Measurements from ENCODE around the gene MYCBP2. TPM values are rescaled to one million over a fixed set of nuclear protein-coding genes. Genes with fewer than 3 reads are reported as not detected.

MYCBP2 gene
- total RNA-seq, 6 experiments from 2014 or later: 52.7 to 66.3 (median 54.9) TPM

GRCh38 chr13:77373502-77373901 is 46.6 kb upstream of the MYCBP2 start:
- no peaks in the 10 kb centered on the region for H3K9me3 Mint-ChIP-seq
- no peak overlapping the region for H3K4me3 Mint-ChIP-seq
- TF ChIP-seq CTCF (IDR thresholded peaks at IDR 0.05): no peak
- no peaks in the 10 kb centered on the region for H3K36me3 Mint-ChIP-seq (ENCODE audit: low read depth)
- no peak for DNase-seq
- H3K4me1 Mint-ChIP-seq (ENCODE audit: low read depth): peaks cover 6% of the 10 kb centered on the region; the same call in 1 of the 2 replicates
- H3K27me3 Mint-ChIP-seq (ENCODE audit: insufficient read depth): peaks cover 2% of the 10 kb centered on the region; the same call in 1 of the 2 replicates
- no peak overlapping the region for H3K27ac Mint-ChIP-seq

- Mint-ChIP-seq H3K27me3 (ENCODE audit: insufficient read depth) (peaks cover 3% of the 10 kb centered on the region; the same call in 1 of the 2 replicates), H3K4me1 (ENCODE audit: low read depth) (peaks cover 6% of the 10 kb centered on the region; the same call in 1 of the 2 replicates), H3K4me3 (no peak overlapping the region), H3K9me3 (no peaks in the 10 kb centered on the region), H3K36me3 (ENCODE audit: low read depth) (no peaks in the 10 kb centered on the region), H3K27ac (no peak overlapping the region)
- DNase-seq: no peak
- TF ChIP-seq CTCF (IDR thresholded peaks at IDR 0.05): no peak
Observed at GRCh38 chr13:77372275-77372674, 45.4 kb upstream of the MYCBP2 start.

GRCh38 chr13:77370888-77371287 is 44.0 kb upstream of the MYCBP2 start:
- Mint-ChIP-seq H3K4me1 (ENCODE audit: low read depth) (peaks cover 6% of the 10 kb centered on the region; the same call in 1 of the 2 replicates), H3K4me3 (no peak overlapping the region), H3K27me3 (ENCODE audit: insufficient read depth) (peaks cover 5% of the 10 kb centered on the region), H3K9me3 (no peaks in the 10 kb centered on the region), H3K36me3 (ENCODE audit: low read depth) (no peaks in the 10 kb centered on the region), H3K27ac (no peak overlapping the region)
- DNase-seq: no peak
- no peak for TF ChIP-seq CTCF (IDR thresholded peaks at IDR 0.05)

- H3K4me3 Mint-ChIP-seq: no peak overlapping the region
- DNase-seq: no peak
- H3K4me1 Mint-ChIP-seq (ENCODE audit: low read depth): peaks cover 12% of the 10 kb centered on the region
- no peaks in the 10 kb centered on the region for H3K9me3 Mint-ChIP-seq
- TF ChIP-seq CTCF (IDR thresholded peaks at IDR 0.05): no peak
- peaks cover 6% of the 10 kb centered on the region for H3K27me3 Mint-ChIP-seq (ENCODE audit: insufficient read depth)
- H3K36me3 Mint-ChIP-seq (ENCODE audit: low read depth): no peaks in the 10 kb centered on the region
- no peak overlapping the region for H3K27ac Mint-ChIP-seq
Observed at GRCh38 chr13:77362166-77362565, 35.3 kb upstream of the MYCBP2 start.

GRCh38 chr13:77360032-77360685 is 33.3 kb upstream of the MYCBP2 start:
- peaks cover 4% of the 10 kb centered on the region; the same call in 1 of the 2 replicates for H3K27me3 Mint-ChIP-seq (ENCODE audit: insufficient read depth)
- TF ChIP-seq CTCF (IDR thresholded peaks at IDR 0.05): no peak
- peaks cover 12% of the 10 kb centered on the region for H3K4me1 Mint-ChIP-seq (ENCODE audit: low read depth)
- no peak overlapping the region for H3K4me3 Mint-ChIP-seq
- no peak for DNase-seq
- no peak overlapping the region for H3K27ac Mint-ChIP-seq
- no peaks in the 10 kb centered on the region for H3K36me3 Mint-ChIP-seq (ENCODE audit: low read depth)
- no peaks in the 10 kb centered on the region for H3K9me3 Mint-ChIP-seq
